Neural cell (in vitro differentiated cells): ENCODE data around the gene RAPGEF2. TPM values are rescaled to one million over a fixed set of nuclear protein-coding genes. Genes with fewer than 3 reads are reported as not detected.

Experiments
- H2AFZ ChIP-seq: fragments of 200-600, 300-800 bp; sonication (generic), shearing (Covaris generic); 2 replicates; pipeline ENCODE4 v1.6.0; 2014; ENCODE audit warnings: low read depth, mild to moderate bottlenecking, antibody characterized with exemption, low read length, moderate library complexity
- H3F3A ChIP-seq: fragments of 200-600 bp; shearing (Covaris generic); 2 replicates; pipeline ENCODE4 v1.6.1; 2016; ENCODE audit warnings: mild to moderate bottlenecking, moderate library complexity, mixed read lengths, antibody characterized with exemption, low read length; ENCODE audit not compliant: insufficient read depth, poor library complexity, severe bottlenecking
- H3K27ac ChIP-seq: fragments of 200-600, 300-800 bp; sonication (generic), shearing (Covaris generic); 2 replicates; pipeline ENCODE4 v1.5.1; 2014; ENCODE audit warnings: mild to moderate bottlenecking, low read length, moderate library complexity
- H3K27me3 ChIP-seq: fragments of 300-800, 200-600 bp; sonication (generic), shearing (Covaris generic); 2 replicates; pipeline ENCODE4 v1.6.0; 2014; ENCODE audit warnings: mild to moderate bottlenecking, low read depth, low read length, moderate library complexity; ENCODE audit not compliant: insufficient read depth
- H3K36me3 ChIP-seq: fragments of 300-800, 200-600 bp; sonication (generic), shearing (Covaris generic); 2 replicates; pipeline ENCODE4 v1.5.1; 2014; ENCODE audit warnings: mild to moderate bottlenecking, antibody characterized with exemption, low read length, moderate library complexity; ENCODE audit not compliant: insufficient read depth
- H3K4me2 ChIP-seq: fragments of 300-800, 200-600 bp; sonication (generic), shearing (Covaris generic); 2 replicates; pipeline ENCODE4 v1.6.0; 2014; ENCODE audit warnings: mild to moderate bottlenecking, low read length
- H3K4me3 ChIP-seq: fragments of 300-800, 200-600 bp; sonication (generic), shearing (Covaris generic); 2 replicates; pipeline ENCODE4 v1.5.1; 2014; ENCODE audit warnings: mild to moderate bottlenecking, low read length, moderate library complexity
- H3K79me2 ChIP-seq: fragments of 200-600 bp; shearing (Covaris generic); replicated peaks from 2 replicates; pipeline ENCODE4 v1.6.0; 2014; ENCODE audit warnings: mild to moderate bottlenecking, low read length, moderate library complexity; ENCODE audit not compliant: insufficient read depth
- H3K9ac ChIP-seq: fragments of 300-800, 200-600 bp; sonication (generic), shearing (Covaris generic); 2 replicates; pipeline ENCODE4 v1.6.1; 2016; ENCODE audit warnings: mild to moderate bottlenecking, low read length, mixed read lengths
- H3K9me2 ChIP-seq: fragments of 200-600 bp; shearing (Covaris generic); 2 replicates; pipeline ENCODE4 v1.6.1; 2016; ENCODE audit warnings: mild to moderate bottlenecking, low read length, mixed read lengths; ENCODE audit not compliant: insufficient read depth
- H3K9me3 ChIP-seq: fragments of 200-600, 300-800 bp; sonication (generic), shearing (Covaris generic); 2 replicates; pipeline ENCODE4 v1.6.1; 2016; ENCODE audit warnings: mild to moderate bottlenecking, mixed run types, low read length, moderate library complexity, mixed read lengths
- H4K20me1 ChIP-seq: fragments of 200-600 bp; shearing (Covaris generic); 2 replicates; pipeline ENCODE4 v1.6.1; 2016; ENCODE audit warnings: mild to moderate bottlenecking, mixed run types; ENCODE audit not compliant: insufficient read depth
- EP300 ChIP-seq: fragments of 450-650 bp; conservative IDR thresholded peaks from 2 replicates; pipeline ENCODE4 v1.6.1; 2014; ENCODE audit warnings: antibody characterized with exemption, mild to moderate bottlenecking, moderate library complexity; ENCODE audit not compliant: poor library complexity, severe bottlenecking
- EZH2 ChIP-seq: fragments of 200-600, 300-800 bp; shearing (Covaris generic), sonication (generic); IDR thresholded peaks from 2 replicates; pipeline ENCODE4 v1.6.1; 2014; ENCODE audit warnings: antibody characterized with exemption, low read length, borderline replicate concordance, mild to moderate bottlenecking; ENCODE audit not compliant: insufficient read depth, poor library complexity, severe bottlenecking
- MXI1 ChIP-seq: fragments of 450-650 bp; conservative IDR thresholded peaks from 2 replicates; pipeline ENCODE4 v1.6.1; 2014; ENCODE audit warnings: antibody characterized with exemption, mild to moderate bottlenecking; ENCODE audit not compliant: poor library complexity, severe bottlenecking
- POLR2AphosphoS5 ChIP-seq: IDR thresholded peaks from 2 replicates; pipeline ENCODE4 v1.6.1; 2012
- RAD21 ChIP-seq: fragments of 450-650 bp; conservative IDR thresholded peaks from 2 replicates; pipeline ENCODE4 v1.6.1; 2014; ENCODE audit warnings: antibody characterized with exemption, mild to moderate bottlenecking, moderate library complexity
- REST ChIP-seq: IDR thresholded peaks from 2 replicates; pipeline ENCODE4 v1.6.1; 2012; ENCODE audit warnings: borderline replicate concordance
- SMC3 ChIP-seq: fragments of 450-650 bp; conservative IDR thresholded peaks from 2 replicates; pipeline ENCODE4 v1.6.1; 2014; ENCODE audit warnings: antibody characterized with exemption, mild to moderate bottlenecking, moderate library complexity; ENCODE audit not compliant: poor library complexity
- TAF1 ChIP-seq: IDR thresholded peaks from 2 replicates; pipeline ENCODE4 v1.6.1; 2012; ENCODE audit warnings: low read depth
- polyA plus RNA-seq: library from polyadenylated mRNA; depleted of rRNA; stranded (reverse); fragments of >200 nt; gene quantifications from 2 replicates; pipeline ENCODE4 v1.2.3, GENCODE V29; 2014
- TF ChIP-seq, protein P1 (sequence below): fragments of 450-650 bp; IDR thresholded peaks from 2 replicates; pipeline ENCODE4 v1.5.1; 2014; ENCODE audit warnings: antibody characterized with exemption, mild to moderate bottlenecking, moderate library complexity; ENCODE audit not compliant: poor library complexity, severe bottlenecking

Gene RAPGEF2
- polyA plus RNA-seq, 1 donor from 2014 or later = 134 TPM

DNA sequence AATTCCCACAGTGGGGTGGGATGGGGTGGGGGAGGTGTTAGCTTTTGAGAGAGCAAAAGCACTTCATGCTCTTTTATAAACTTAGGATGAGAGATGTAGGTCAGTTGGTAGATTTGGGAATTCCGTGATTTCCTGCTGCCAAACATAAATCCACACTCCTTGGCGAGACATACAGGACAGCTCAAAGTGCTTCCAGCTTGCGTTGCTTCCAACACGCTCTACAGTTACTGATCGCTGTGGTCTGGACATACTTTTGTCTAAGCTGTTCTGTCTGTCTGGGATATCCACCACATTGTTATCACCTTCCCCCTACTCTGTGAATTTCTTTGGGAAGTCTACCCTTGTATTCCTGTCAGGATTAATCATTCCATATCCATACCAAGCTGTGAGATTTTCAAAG lies 117.5 kb downstream of the RAPGEF2 start:
- no peak for TF ChIP-seq RAD21
- no peak for TF ChIP-seq MXI1
- no peak for TF ChIP-seq POLR2AphosphoS5
- no peak for TF ChIP-seq TAF1
- Histone ChIP-seq H3K27ac (no peak overlapping the region), H3K36me3 (no peaks in the 10 kb centered on the region), H3K79me2 (peaks cover 83% of the 10 kb centered on the region), H3K4me3 (no peak overlapping the region), H3K9me3 (no peaks in the 10 kb centered on the region), H3K9me2 (no peaks in the 10 kb centered on the region), H3F3A (no peaks in the 10 kb centered on the region), H3K4me2 (no peak overlapping the region), H3K9ac (no peak overlapping the region), H2AFZ (no peak overlapping the region), H3K27me3 (no peaks in the 10 kb centered on the region), H4K20me1 (peaks cover 29% of the 10 kb centered on the region)

- no peak for TF ChIP-seq MXI1
- TF ChIP-seq RAD21 = no peak
- no peak for TF ChIP-seq EZH2
- no peak for TF ChIP-seq REST
- TF ChIP-seq POLR2AphosphoS5 = no peak
- no peak for TF ChIP-seq TAF1
- TF ChIP-seq SMC3 = no peak
- no peak for TF ChIP-seq EP300
- TF ChIP-seq, protein P1, sequence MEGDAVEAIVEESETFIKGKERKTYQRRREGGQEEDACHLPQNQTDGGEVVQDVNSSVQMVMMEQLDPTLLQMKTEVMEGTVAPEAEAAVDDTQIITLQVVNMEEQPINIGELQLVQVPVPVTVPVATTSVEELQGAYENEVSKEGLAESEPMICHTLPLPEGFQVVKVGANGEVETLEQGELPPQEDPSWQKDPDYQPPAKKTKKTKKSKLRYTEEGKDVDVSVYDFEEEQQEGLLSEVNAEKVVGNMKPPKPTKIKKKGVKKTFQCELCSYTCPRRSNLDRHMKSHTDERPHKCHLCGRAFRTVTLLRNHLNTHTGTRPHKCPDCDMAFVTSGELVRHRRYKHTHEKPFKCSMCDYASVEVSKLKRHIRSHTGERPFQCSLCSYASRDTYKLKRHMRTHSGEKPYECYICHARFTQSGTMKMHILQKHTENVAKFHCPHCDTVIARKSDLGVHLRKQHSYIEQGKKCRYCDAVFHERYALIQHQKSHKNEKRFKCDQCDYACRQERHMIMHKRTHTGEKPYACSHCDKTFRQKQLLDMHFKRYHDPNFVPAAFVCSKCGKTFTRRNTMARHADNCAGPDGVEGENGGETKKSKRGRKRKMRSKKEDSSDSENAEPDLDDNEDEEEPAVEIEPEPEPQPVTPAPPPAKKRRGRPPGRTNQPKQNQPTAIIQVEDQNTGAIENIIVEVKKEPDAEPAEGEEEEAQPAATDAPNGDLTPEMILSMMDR = no peak
- Histone ChIP-seq H4K20me1 (peaks cover 35% of the 10 kb centered on the region), H3K27ac (no peak overlapping the region), H3K9ac (no peak overlapping the region), H3K36me3 (no peaks in the 10 kb centered on the region), H3K79me2 (peaks cover 83% of the 10 kb centered on the region), H3K9me2 (no peaks in the 10 kb centered on the region), H3K27me3 (no peaks in the 10 kb centered on the region), H3K9me3 (no peaks in the 10 kb centered on the region), H3K4me3 (no peak overlapping the region), H2AFZ (no peak overlapping the region), H3F3A (no peaks in the 10 kb centered on the region), H3K4me2 (no peak overlapping the region)
These were observed 118.4 kb downstream of the RAPGEF2 start for GRCh38 chr4:159221280-159221679.
